Stomach (tissue), 4 donors: ENCODE results near the gene OR9Q1.

Experiments
- POLR2A ChIP-seq, 4 donors: fragments of 450-650 bp; IDR thresholded peaks; one replicate each; pipeline ENCODE4 v1.6.1; 2016; ENCODE audit warnings: antibody characterized with exemption in 4 of 4, control low read depth in 2 of 4, mild to moderate bottlenecking in 1 of 4, moderate library complexity in 1 of 4
- TF ChIP-seq, protein P1 (sequence below), 7 experiments: fragments of 450-650 bp in 4 of 7; fragments of 200-600 bp in 3 of 7; sonication (generic) in 3 of 7; IDR thresholded peaks; one replicate each; pipeline ENCODE4 v1.5.1; 2016 to 2019; ENCODE audit warnings: antibody characterized with exemption in 7 of 7, control low read depth in 2 of 7, mild to moderate bottlenecking in 1 of 7

DNA sequence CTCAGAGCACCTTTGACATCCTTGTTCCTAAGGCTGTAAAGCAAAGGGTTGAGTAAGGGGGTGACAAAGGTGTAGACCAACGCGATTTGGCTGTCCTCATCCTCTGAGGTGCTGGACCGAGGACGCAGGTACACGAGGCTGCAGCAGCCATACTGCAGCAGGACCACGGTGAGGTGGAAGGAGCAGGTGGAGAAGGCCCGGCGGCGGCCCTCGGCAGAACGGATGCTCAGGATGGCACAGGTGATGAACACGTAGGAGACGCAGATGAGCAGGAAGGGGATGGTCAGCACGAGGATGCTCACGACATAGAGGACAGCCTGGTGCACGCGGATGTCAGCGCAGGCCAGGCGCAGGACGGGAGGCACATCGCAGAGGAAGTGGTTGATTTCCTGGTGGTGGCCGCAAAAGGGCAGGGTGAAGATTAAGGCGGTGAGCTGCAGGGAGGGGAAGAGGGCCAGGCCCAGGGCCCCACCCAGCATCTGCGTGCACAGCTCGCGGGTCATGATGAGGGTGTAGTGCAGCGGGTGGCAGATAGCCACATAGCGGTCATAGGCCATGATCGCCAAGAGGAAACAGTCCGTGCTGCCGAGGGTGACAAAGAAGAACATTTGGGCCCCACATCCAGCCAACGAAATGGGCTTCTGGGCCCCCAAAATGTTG is 204.4 kb downstream of the OR9Q1 start:
- TF ChIP-seq, protein P1, sequence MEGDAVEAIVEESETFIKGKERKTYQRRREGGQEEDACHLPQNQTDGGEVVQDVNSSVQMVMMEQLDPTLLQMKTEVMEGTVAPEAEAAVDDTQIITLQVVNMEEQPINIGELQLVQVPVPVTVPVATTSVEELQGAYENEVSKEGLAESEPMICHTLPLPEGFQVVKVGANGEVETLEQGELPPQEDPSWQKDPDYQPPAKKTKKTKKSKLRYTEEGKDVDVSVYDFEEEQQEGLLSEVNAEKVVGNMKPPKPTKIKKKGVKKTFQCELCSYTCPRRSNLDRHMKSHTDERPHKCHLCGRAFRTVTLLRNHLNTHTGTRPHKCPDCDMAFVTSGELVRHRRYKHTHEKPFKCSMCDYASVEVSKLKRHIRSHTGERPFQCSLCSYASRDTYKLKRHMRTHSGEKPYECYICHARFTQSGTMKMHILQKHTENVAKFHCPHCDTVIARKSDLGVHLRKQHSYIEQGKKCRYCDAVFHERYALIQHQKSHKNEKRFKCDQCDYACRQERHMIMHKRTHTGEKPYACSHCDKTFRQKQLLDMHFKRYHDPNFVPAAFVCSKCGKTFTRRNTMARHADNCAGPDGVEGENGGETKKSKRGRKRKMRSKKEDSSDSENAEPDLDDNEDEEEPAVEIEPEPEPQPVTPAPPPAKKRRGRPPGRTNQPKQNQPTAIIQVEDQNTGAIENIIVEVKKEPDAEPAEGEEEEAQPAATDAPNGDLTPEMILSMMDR (IDR thresholded peaks at IDR 0.05): no peak
- TF ChIP-seq POLR2A (IDR thresholded peaks at IDR 0.05): no peak
